HepG2 (cell line): ENCODE results near the gene ALDH1L2.

Experiments used
- CTCF ChIP-seq: sonication (generic); formaldehyde crosslinking; IDR thresholded peaks from 2 replicates; pipeline ENCODE4 v1.5.0; 2020; ENCODE audit warnings: mild to moderate bottlenecking, missing genetic modification reagents, moderate library complexity
- FOXM1 ChIP-seq: sonication (generic); formaldehyde crosslinking; IDR thresholded peaks from 2 replicates; pipeline ENCODE4 v1.5.0; 2020; ENCODE audit warnings: missing genetic modification reagents
- HNRNPK ChIP-seq: fragments of 200-400 bp; formaldehyde crosslinking; IDR thresholded peaks from 2 replicates; pipeline ENCODE4 v1.6.1; 2018; ENCODE audit warnings: low read length, low read depth, moderate library complexity, mild to moderate bottlenecking; ENCODE audit not compliant: poor library complexity, severe bottlenecking
- KDM3A ChIP-seq: IDR thresholded peaks from 2 replicates; pipeline ENCODE4 v1.6.1; 2018; ENCODE audit warnings: low read depth, missing compliant biosample characterization
- MTERF4 ChIP-seq: sonication (generic); formaldehyde crosslinking; IDR thresholded peaks from 2 replicates; pipeline ENCODE4 v1.8.0; 2023; ENCODE audit warnings: mild to moderate bottlenecking, missing genetic modification reagents
- NFE2L2 ChIP-seq: fragments of 150-350 bp; IDR thresholded peaks from 2 replicates; pipeline ENCODE4 v1.6.1; 2014; ENCODE audit warnings: low read length
- SAFB2 ChIP-seq: sonication (generic); formaldehyde crosslinking; IDR thresholded peaks from 2 replicates; pipeline ENCODE4 v1.5.1; 2020; ENCODE audit warnings: missing genetic modification reagents, low read depth, mild to moderate bottlenecking, borderline replicate concordance
- SALL2 ChIP-seq: sonication (generic); formaldehyde crosslinking; IDR thresholded peaks from 2 replicates; pipeline ENCODE4 v1.8.1; 2023; ENCODE audit warnings: mild to moderate bottlenecking, missing genetic modification reagents, inconsistent platforms
- TBP ChIP-seq: sonication (generic); formaldehyde crosslinking; IDR thresholded peaks from 2 replicates; pipeline ENCODE4 v1.5.0; 2020; ENCODE audit warnings: missing genetic modification reagents
- YY1 ChIP-seq: IDR thresholded peaks from 2 replicates; pipeline ENCODE4 v1.6.1; 2011; ENCODE audit warnings: low read length, low read depth, moderate library complexity, mild to moderate bottlenecking; ENCODE audit not compliant: insufficient read depth, insufficient replicate concordance
- ZFX ChIP-seq: sonication (generic); formaldehyde crosslinking; IDR thresholded peaks from 2 replicates; pipeline ENCODE4 v1.4.0; 2020; ENCODE audit warnings: mild to moderate bottlenecking, low read depth, missing genetic modification reagents, moderate library complexity
- ZNF224 ChIP-seq: sonication (generic); formaldehyde crosslinking; IDR thresholded peaks from 2 replicates; pipeline ENCODE4 v1.5.0; 2020; ENCODE audit warnings: mild to moderate bottlenecking, missing genetic modification reagents
- ZZZ3 ChIP-seq: sonication (generic); formaldehyde crosslinking; IDR thresholded peaks from 2 replicates; pipeline ENCODE4 v1.4.0; 2020; ENCODE audit warnings: missing genetic modification reagents, mild to moderate bottlenecking, borderline replicate concordance

DNA sequence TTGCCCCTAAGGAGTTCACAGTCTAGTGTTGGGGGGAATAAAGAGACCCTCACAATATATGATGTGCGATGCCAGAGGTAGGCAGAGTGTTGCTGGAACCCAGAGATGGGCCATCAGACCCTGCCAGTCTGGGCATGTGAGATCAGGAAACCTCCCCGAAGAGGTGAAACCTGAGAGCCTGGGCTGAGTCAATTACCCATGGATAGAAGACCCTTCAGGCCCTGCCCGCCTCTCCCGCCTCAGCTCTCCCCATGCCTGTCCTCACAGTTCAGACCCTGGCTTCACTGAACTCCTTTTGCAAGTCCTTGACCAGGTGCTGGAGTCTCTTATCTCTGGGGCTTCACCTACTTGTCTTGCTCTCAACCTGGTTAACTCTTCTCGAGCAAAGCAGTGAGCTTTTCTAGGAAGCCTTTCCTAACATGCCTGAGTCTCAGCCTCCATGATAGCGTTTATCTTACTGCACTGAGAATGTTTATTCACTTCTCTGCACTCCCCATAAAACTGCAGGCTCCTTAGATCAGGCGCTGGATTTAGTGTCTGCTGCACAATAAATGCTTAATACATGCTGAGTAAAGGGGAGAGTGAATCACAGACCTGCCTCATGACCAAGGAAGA, 19.6 kb downstream of the ALDH1L2 start:
- TF ChIP-seq ZNF224 (CRISPR knock-in tag) (no peak), ZFX (CRISPR knock-in tag) (no peak), MTERF4 (CRISPR knock-in tag) (no peak), ZZZ3 (CRISPR knock-in tag) (no peak), FOXM1 (no peak), SALL2 (CRISPR knock-in tag) (no peak), TBP (CRISPR knock-in tag) (no peak), SAFB2 (CRISPR knock-in tag) (no peak), CTCF (CRISPR knock-in tag) (no peak), KDM3A (CRISPR knock-in tag) (no peak), NFE2L2 (no peak), YY1 (no peak), HNRNPK (no peak)
